Natural killer cell (primary cell): ENCODE data around the gene BEX4. TPM values are rescaled to one million over a fixed set of nuclear protein-coding genes. Genes with fewer than 3 reads are reported as not detected.

ENCODE experiments used
- ATAC-seq, 3 donors: fragments of 150-1000 bp in 2 of 3; fragments of 200-7000 bp in 1 of 3; cut with Tn5 transposase; 1 replicate in 1 of 3; 2 replicates in 2 of 3; pipeline ENCODE4 v1.10.0; 2021; ENCODE audit warnings: mild to moderate bottlenecking in 2 of 3, moderate library complexity in 2 of 3
- DNase-seq, 2 donors: peaks; one replicate each; pipeline versions ENCODE4 v3.0.0 to v3.0.0-alpha.2; 2013 to 2021; ENCODE audit warnings: mixed read lengths in 1 of 2
- H3K27ac ChIP-seq: one replicate; pipeline ENCODE4 v1.5.1; 2013; ENCODE audit warnings: mild to moderate bottlenecking, low read length
- H3K27me3 ChIP-seq: one replicate; pipeline ENCODE4 v1.6.1; 2013; ENCODE audit warnings: low read length; ENCODE audit not compliant: control insufficient read depth, insufficient read depth
- H3K36me3 ChIP-seq: one replicate; pipeline ENCODE4 v1.6.1; 2013; ENCODE audit warnings: low read length; ENCODE audit not compliant: control insufficient read depth, insufficient read depth
- H3K4me1 ChIP-seq: one replicate; pipeline ENCODE4 v1.6.1; 2013; ENCODE audit warnings: low read length; ENCODE audit not compliant: control insufficient read depth, insufficient read depth
- H3K4me3 ChIP-seq: one replicate; pipeline ENCODE4 v1.5.1; 2013; ENCODE audit warnings: low read length
- H3K9me3 ChIP-seq: one replicate; pipeline ENCODE4 v1.6.1; 2013; ENCODE audit warnings: low read length; ENCODE audit not compliant: control insufficient read depth, insufficient read depth
- H3K27ac Mint-ChIP-seq, 2 donors: one replicate each; pipeline ENCODE4 v1.8.0; 2022; ENCODE audit warnings: mild to moderate bottlenecking in 2 of 2, mixed read lengths in 2 of 2, moderate library complexity in 1 of 2
- H3K27me3 Mint-ChIP-seq, 2 donors: one replicate each; pipeline ENCODE4 v1.8.0; 2022; ENCODE audit warnings: low read depth in 2 of 2, mixed read lengths in 2 of 2
- H3K36me3 Mint-ChIP-seq: one replicate; pipeline ENCODE4 v1.8.0; 2022; ENCODE audit warnings: mixed read lengths
- H3K4me1 Mint-ChIP-seq, 2 donors: one replicate each; pipeline ENCODE4 v1.8.0; 2022; ENCODE audit warnings: mixed read lengths in 2 of 2
- H3K4me3 Mint-ChIP-seq: one replicate; pipeline ENCODE4 v1.8.0; 2022; ENCODE audit warnings: mild to moderate bottlenecking, moderate library complexity, mixed read lengths
- H3K9me3 Mint-ChIP-seq, 2 donors: one replicate each; pipeline ENCODE4 v1.8.0; 2022; ENCODE audit warnings: mixed read lengths in 2 of 2
- CTCF ChIP-seq: fragments of 200-600 bp; IDR thresholded peaks from one replicate; pipeline ENCODE4 v1.8.0; 2022; ENCODE audit warnings: antibody characterized with exemption
- WGBS: methylation state at CpG from one replicate; pipeline ENCODE4 v1.1.7; 2013; ENCODE audit warnings: missing lambda C conversion rate; ENCODE audit not compliant: insufficient coverage; 5-methylcytosine and 5-hydroxymethylcytosine counted together
- intact Hi-C: fragments of 100-400 bp; cut with micrococcal nuclease; formaldehyde crosslinking; loops from one replicate; pipeline ENCODE4 v1.14.2; 2022
- total RNA-seq, 4 donors: library from RNA; stranded (reverse); fragments of 120-200 nt in 1 of 4; gene quantifications; one replicate each; pipeline versions ENCODE4 v1.2.3 to v1.2.4, GENCODE V29; 2013 to 2022

Gene BEX4
- total RNA-seq, 3 donors from 2014 or later (not counting 1 experiment from before 2014, with no cell fraction given) = 30.8 to 53.4 (median 47.1) TPM

- no peaks in the 10 kb centered on the region for H3K36me3 Mint-ChIP-seq
- no peak for DNase-seq
These were observed 4.9 kb upstream of the BEX4 start for GRCh38 chrX:103210056-103210455.

DNA sequence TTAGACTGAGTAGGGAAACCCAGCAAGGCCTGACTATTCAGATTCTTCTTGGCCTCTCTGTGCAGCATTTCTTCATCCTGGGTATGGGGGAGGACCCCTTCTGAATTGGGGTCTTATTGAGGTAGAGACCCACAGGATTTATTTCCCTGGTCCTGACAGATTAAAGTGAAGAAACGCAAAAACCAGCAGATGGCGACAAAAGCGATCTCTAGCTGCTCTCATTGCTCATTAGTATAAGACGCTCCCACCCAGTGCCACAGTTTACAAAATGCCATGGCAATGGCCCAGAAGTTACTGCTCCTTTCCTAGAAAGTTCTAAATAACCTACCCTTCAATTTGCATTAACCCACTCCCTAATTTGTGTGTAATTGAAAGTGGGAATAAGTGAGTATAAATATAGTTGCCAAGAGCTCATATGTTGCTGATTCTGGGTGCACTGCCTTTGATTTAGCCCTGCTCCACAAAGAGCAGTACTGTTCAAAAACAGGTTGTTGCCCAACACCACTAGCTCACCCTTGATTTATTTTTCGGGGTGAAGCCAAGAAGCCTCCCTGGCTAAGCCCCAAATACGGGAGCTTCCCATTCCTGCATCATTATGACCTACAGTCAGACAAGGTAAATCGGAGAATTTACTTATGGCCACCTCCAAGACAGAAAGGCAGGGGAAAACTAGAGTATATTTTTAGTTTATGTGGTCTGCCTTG is 3.7 kb upstream of the BEX4 start:
- intact Hi-C loops = loop anchor here (1.0 to 10.0 kb wide), 3 partner anchors 37 to 476 kb away; partner anchors contain the start of genes BEX2 and MORF4L2
- Histone ChIP-seq H3K4me3 (no peak overlapping the region), H3K9me3 (no peaks in the 10 kb centered on the region), H3K36me3 (no peaks in the 10 kb centered on the region), H3K27me3 (no peaks in the 10 kb centered on the region), H3K27ac (no peak overlapping the region), H3K4me1 (peaks cover 12% of the 10 kb centered on the region)
- Mint-ChIP-seq H3K27ac (no peak overlapping the region), H3K4me3 (no peak overlapping the region), H3K4me1 (peaks cover 0 to 10% of the 10 kb centered on the region in 2 donors), H3K36me3 (no peaks in the 10 kb centered on the region), H3K9me3 (no peaks in the 10 kb centered on the region), H3K27me3 (peaks cover 4 to 7% of the 10 kb centered on the region in 2 donors)
- ATAC-seq = peak in 1 of 3 donors; percentile 26
- 20% methylated on average over 6 of the region's 7 CpGs for WGBS
- TF ChIP-seq CTCF = peak; percentile 31
- DNase-seq = peak in 1 of 2 donors; percentile 74

More at GRCh38 chrX:103210056-103210455, 4.9 kb upstream of the BEX4 start:
- TF ChIP-seq CTCF = no peak
- Histone ChIP-seq H3K4me1 (peaks cover 6% of the 10 kb centered on the region), H3K27ac (no peak overlapping the region), H3K27me3 (no peaks in the 10 kb centered on the region), H3K9me3 (no peaks in the 10 kb centered on the region), H3K4me3 (no peak overlapping the region), H3K36me3 (no peaks in the 10 kb centered on the region)
- Mint-ChIP-seq H3K27ac (no peak overlapping the region), H3K4me3 (no peak overlapping the region), H3K9me3 (no peaks in the 10 kb centered on the region), H3K27me3 (peaks cover 6 to 10% of the 10 kb centered on the region in 2 donors), H3K4me1 (peaks cover 0 to 4% of the 10 kb centered on the region in 2 donors)
- ATAC-seq = no peak
- intact Hi-C loops = loop anchor here (5.0 to 10.0 kb wide), 2 partner anchors 105 to 477 kb away; partner anchors contain the start of genes BEX2 and MORF4L2
- WGBS = 88% methylated on average over 4 of the region's 5 CpGs

DNA sequence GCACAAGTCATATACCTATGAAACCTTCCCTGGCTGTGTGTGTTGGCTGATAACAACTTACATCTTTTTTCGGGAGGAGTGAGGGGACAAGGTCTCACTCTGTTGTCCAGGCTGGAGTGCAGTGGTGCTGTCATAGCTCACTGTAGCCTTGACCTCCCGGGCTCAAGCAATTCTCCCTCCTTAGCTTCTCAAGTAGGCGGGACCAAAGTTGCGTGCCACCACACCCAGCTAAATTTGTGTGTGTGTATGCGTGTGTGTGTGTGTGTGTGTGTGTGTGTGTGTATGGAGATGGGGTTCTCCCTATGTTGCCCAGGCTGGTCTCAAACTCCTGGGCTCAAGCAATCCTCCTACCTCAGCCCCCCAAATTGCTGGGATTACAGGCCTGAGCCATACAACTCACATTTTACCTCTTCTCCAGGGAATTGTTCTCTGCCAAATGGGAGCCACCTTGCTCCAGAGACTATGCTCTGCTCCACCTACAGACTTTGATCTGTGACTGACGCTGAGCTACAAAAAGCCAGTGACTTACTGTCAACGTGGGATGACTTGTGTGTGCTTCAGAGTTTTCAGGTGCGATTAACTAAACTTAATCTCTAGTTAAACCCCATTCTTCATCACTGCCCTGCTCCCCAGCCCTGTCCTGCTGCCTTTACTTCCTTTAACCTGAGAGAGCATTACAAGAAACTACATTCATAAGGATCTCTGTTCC is 2.0 kb upstream of the BEX4 start:
- Histone ChIP-seq H3K4me1 (peaks cover 13% of the 10 kb centered on the region), H3K27ac (no peak overlapping the region), H3K36me3 (no peaks in the 10 kb centered on the region), H3K4me3 (no peak overlapping the region), H3K9me3 (no peaks in the 10 kb centered on the region), H3K27me3 (no peaks in the 10 kb centered on the region)
- TF ChIP-seq CTCF = no peak
- H3K36me3 Mint-ChIP-seq = no peaks in the 10 kb centered on the region
- intact Hi-C loops = loop anchor here (5.0 to 10.0 kb wide), 2 partner anchors 102 to 474 kb away; partner anchors contain the start of genes BEX2 and MORF4L2
- WGBS = 100% methylated on average over 3 of the region's 8 CpGs
- no peak overlapping the region for H3K27ac Mint-ChIP-seq
- DNase-seq (no peak), ATAC-seq (no peak)
- no peak overlapping the region for H3K4me3 Mint-ChIP-seq
- H3K9me3 Mint-ChIP-seq = no peaks in the 10 kb centered on the region
- peaks cover 3 to 8% of the 10 kb centered on the region in 2 donors for H3K27me3 Mint-ChIP-seq
- H3K4me1 Mint-ChIP-seq = peaks cover 0 to 11% of the 10 kb centered on the region in 2 donors
